Forelimb muscle (tissue), 1 donor: ENCODE measurements around the gene PERM1. TPM values are rescaled to one million over a fixed set of nuclear protein-coding genes. Genes with fewer than 3 reads are reported as not detected.
A peak's percentile ranks its signal among the peaks of the same experiment; 100 is the strongest.
"Not testable (repeated sequence)": the region's sequence is repeated elsewhere in the genome, so short reads cannot be mapped to it uniquely, and the experiment has no call there.

Experiments used
- DNase-seq: peaks from one replicate; pipeline ENCODE4 v3.0.0-alpha.2; 2013; ENCODE audit warnings: low read depth
- polyA plus RNA-seq: library from polyadenylated mRNA; unstranded; fragments of 120-200 nt; gene quantifications from one replicate; pipeline ENCODE4 v1.2.1, GENCODE V29; 2013; ENCODE audit not compliant: insufficient read length

The PERM1 gene
- polyA plus RNA-seq, 1 donor: 3.3 TPM

DNA sequence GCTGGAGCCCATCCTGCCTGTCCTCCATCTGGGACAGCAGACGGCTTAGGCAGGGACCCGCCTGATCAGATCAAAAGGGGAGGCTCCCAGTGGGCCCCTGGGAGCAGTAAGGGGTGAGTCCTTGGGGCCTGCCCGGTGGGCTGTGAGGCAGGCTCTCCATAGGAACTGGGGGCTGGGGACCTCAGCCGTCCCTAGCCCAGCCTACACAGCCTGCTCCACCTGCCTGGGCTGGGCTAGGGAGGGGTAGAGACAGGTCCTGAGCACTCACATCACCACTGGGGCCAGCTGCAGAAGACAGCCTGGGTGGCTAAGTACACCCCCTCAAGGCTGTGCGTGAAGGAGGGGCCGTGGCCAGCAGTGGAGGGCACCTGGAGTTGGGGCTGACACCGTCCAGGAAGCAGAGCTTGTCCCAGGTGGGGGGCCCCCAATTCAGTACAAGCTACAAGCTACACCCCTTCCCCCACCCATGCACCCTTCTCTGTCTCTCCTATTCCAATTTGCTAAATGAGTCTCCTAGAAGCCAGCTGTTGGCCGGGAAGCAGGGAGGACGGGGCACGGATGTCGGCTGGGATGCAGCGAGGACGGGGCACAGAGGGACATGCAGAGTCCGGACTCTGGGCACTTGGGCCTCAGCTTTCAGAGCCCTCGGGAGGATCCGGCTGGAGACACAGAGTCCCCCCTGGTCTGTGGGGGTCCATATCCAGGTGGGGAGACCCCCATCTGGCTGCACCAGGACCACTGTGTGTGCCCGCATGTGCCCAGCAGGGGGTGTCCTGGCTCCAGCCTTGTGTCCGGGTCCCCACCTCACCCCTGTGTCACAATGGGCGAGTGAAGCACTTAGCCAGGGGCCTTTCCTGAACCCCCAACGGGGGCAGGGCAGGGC lies 33.1 kb upstream of the PERM1 start:
- DNase-seq: no peak

DNA sequence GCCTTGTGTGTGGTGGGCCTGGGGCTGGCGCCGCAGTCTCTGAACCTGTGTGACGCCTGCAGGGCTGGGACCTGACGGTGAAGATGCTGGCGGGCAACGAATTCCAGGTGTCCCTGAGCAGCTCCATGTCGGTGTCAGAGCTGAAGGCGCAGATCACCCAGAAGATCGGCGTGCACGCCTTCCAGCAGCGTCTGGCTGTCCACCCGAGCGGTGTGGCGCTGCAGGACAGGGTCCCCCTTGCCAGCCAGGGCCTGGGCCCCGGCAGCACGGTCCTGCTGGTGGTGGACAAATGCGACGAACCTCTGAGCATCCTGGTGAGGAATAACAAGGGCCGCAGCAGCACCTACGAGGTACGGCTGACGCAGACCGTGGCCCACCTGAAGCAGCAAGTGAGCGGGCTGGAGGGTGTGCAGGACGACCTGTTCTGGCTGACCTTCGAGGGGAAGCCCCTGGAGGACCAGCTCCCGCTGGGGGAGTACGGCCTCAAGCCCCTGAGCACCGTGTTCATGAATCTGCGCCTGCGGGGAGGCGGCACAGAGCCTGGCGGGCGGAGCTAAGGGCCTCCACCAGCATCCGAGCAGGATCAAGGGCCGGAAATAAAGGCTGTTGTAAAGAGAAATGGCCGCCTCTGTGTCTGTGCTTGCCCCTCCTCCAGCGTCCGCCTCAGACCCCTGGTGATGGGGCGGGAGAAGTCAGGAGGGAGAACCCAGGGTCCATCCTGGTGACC lies 32.2 kb upstream of the PERM1 start:
- no peak for DNase-seq

DNA sequence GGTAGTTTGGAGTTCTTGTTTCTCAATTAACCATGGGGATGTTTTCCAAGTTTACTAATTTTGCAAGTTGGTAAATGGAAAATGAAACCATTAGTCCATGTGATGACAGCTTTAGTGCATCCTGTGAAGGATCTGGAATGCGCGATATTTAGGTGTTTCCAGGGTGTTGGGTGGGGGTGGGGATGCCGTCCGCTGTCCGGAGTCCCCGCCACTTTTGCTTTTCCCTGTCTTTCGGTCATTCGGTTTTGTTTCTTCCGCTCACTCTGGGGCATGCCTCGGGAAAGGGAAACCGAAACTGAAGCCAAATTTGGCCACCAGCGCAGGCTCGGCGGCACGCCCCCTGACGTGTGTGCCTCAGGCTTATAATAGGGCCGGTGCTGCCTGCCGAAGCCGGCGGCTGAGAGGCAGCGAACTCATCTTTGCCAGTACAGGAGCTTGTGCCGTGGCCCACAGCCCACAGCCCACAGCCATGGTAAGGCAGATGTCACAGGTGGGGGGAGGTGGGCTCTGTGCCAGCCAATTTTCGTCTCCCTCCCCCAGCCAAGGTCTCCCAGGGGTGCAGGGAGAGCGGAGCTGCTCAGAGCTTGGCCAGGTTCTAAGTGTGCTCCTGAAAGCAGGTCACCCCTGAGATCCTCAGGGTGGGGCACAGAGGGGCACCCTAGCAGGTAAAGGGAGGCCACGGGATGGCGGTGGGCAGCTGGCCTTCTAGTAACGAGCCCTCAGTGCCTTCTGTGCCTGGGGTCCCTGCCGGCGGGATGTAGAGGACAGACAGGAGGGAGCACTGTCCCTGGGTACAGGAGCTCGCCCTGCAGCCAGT lies 31.4 kb upstream of the PERM1 start, which contains the start of gene ISG15:
Gene ISG15 (plus strand): TSS at position 393 of the 817 bp plus-strand sequence. CDS start 77 bp downstream, at position 470.
- DNase-seq: peak; percentile 80

DNA sequence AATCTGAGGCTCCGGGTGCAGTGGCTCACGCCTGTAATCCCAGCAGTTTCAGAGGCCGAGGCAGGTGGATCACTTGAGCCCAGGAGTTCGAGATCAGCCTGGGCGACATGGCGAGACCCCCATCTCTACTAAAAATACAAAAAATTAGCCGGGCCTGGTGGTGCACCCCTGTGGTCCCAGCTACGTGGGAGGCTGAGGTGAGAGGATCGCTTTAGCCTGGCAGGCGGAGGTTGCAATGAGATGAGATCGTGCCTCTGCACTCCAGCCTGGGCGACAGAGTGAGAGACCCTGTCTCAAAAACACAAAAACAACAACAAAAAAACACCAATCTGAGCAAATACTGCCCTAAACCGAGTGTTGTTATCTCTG lies 30.8 kb upstream of the PERM1 start:
- DNase-seq: not testable (repeated sequence)

DNA sequence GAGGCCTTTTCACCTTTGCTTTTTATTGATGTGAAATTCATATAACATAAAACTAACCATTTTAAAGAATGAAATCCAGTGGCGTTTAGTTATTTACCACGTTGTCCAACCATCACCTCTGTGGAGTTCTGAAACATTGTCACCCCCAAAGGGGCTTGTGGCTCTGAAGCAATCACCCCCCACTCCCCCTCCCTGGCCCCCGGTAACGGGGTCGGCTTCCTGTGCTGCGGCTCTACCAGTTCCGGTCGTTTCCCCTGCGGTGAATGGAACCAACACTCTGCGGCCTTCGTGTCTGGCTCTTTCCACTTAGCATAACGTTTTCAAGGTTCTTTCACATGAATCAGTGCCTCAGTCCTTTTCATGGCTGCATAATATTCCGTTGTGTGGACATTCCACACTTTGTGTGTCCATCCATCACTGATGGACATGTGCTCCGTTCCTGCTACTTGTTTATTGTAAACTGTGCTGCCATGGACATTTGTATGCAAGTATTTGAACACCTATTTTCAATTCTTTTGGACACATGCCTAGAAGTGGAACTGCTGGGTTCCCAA lies 29.6 kb upstream of the PERM1 start:
- DNase-seq: no peak

DNA sequence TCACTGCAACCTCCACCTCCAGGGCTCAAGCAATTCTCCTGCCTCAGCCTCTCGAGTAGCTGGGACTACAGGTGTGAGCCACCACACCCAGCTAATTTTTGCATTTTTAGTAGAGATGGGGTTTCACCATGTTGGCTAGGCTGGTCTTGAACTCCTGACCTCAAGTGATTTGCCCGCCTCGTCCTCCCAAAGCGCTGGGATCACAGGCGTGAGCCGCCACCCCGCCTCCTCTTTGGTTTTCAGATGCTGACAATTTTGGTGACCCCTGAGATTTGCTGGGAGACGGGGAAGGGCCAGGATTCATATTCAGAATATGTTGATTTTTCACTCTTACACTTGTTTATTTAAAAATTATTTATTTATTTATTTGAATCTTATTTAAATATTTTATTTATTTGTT lies 28.2 kb upstream of the PERM1 start:
- DNase-seq: not testable (repeated sequence)

DNA sequence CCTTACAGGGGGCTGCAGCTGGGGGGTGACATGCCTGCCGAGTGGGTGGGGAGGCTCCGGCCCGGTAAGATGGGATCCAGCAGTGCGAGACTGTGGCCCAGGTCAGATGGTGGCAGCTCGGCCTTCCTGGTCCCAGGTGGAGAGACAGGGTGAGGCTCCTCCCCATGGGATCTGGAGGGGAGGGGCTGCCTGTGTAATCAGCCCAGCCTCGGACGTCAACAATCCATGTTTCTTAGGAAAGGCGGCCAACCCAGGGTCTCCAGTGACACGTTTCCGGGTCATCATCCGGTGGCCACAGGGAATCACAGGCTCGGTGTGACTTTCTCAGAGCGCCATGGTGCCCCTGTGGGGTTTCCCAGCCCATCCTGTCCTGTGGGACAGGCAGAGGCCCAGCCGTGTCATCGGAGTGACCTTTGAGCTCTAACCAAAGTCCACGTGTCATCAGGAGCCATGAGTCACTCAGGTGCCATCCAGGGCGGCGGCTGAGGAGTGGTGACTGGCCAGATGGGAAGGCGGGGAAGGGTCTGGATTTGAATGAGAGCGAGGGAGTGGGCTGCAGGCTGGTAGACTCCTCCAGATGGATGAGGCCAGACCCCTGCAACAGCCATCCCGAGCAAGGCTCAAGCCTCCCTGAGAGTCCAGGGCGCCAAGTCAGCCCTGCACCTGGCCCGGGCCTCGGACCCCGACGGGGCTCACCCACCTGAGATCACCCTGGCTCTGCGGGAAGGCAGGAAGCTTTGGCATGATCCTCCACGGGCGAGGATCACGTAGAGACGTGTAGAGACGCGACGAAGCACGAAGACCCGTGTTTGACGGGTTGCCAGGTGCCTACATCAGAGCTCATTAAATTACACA lies 24.6 kb upstream of the PERM1 start:
- no peak for DNase-seq

DNA sequence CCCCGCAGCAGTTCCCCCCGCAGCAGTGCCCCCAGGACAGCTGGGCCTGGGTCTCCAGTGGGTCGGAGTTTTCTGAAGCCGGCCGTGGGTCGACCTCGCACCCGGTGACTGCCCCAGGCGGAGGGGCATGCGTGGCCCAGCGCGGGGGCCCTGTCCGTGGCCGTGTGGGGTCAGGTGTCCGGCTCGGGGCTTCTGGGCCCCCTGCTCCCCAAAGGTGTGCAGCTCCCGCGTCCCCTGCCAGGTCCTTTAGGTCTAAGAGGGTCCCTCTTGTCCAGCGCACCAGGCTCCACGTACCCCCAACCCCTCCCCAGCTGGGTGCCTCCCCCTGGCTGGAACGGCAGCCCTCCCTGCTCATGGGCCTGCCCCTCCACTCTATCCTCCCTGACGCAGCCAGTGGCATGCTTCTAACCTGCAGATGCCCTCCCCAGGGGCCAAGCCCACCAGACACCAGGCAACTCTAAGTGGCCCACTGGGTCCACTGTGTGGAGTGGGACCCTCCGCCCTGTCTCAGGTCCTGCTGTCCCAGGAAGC lies 23.9 kb upstream of the PERM1 start:
- no peak for DNase-seq

DNA sequence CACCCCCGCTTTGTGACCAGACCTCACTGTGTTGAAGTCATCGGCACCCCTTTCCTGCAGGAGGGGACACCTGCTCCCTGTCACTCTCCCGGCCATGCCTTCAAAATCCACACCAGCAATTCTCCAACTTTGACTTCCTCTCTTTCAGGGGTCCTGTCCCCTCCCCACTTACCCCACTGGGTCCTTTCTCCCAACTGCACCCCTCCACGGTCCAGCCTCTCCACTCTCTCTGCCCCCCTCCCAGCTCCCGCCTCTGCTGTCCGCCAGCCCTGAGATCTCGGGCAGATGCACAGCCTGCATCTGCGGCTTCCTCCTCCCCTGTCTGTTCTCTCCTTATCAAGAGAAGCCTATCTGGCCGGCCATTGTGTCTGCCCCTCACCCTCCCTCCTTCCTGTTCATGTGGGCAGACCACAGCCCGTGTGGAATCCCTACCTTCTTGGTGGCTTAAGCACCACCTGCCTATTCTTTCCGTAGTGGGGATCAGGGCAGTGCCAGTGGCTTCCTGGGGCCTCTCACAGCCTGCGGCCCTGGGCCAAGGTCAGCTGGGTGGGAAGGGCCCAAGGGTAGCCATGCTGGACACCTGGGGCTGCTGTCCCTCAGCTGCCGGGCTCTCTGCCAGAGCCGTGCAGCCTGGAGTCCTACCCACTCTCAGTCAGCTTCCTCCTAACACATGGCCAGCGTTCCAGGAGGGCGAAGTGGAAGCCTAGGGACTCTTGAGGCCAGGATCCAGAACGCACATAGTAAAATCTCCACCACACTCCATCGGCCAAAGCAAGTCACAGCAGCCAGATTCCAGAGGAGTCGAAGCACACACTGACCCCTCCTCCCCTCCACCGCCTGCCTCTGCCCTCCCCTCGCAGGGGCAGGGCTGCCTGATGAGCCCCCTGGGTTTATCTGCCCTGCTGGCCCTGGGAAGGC lies 23.1 kb upstream of the PERM1 start:
- no peak for DNase-seq

DNA sequence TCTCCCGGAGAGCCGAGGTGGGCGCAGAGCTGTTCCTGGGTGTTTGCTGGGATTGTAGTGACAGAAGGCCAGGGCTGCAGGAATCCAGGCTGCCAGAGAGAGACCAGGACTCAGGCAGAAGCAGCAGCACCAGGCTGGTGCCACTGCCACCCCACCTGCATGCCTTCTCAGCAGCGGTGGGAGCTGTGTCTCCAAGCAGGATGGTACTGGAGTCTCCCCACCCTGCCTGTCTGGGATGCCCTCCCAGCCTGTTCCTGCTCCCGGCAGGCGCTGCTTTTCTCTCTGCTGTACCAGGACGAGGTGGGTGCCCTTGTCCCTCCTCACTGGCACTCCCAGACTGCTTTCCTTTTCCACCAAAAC lies 22.5 kb upstream of the PERM1 start:
- no peak for DNase-seq

DNA sequence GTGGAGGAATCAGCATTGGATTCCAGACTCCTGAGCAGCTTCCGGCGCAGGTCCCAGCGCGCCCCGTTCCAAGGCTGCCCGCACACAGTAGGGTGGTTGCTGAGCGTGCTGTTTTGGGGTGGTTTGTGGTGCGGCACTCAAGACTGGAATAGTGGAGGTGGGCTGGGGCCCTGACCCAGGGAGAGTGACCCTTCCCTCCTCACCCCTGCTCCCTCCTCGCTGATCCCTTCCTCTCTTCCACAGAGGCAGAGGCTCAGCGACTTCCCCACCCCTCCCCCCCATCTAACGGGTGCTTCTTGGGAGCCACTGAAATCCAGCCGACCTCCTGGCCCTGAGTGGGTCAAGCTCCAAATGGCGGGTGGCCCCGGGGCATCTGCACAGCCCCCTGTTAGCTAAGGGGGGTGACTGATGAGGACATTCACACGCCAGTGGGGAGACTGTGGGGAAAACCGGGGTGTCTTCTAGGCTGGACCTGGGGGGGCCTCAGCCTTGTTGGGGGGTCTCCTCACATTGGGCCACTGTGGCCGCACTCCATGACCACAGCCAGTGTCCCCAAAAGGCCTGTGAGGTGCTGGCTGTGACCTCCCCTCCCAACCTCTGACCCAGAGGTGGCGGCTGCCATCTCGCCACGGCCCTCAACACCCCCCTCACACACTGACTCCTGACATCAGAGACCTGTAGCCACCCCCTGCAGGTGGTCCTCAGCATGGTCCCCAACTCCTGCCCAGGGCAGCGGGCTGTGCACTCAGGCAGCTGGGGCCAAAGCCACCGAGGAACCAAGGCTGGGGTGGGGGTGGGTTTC lies 21.9 kb upstream of the PERM1 start:
- DNase-seq: no peak

DNA sequence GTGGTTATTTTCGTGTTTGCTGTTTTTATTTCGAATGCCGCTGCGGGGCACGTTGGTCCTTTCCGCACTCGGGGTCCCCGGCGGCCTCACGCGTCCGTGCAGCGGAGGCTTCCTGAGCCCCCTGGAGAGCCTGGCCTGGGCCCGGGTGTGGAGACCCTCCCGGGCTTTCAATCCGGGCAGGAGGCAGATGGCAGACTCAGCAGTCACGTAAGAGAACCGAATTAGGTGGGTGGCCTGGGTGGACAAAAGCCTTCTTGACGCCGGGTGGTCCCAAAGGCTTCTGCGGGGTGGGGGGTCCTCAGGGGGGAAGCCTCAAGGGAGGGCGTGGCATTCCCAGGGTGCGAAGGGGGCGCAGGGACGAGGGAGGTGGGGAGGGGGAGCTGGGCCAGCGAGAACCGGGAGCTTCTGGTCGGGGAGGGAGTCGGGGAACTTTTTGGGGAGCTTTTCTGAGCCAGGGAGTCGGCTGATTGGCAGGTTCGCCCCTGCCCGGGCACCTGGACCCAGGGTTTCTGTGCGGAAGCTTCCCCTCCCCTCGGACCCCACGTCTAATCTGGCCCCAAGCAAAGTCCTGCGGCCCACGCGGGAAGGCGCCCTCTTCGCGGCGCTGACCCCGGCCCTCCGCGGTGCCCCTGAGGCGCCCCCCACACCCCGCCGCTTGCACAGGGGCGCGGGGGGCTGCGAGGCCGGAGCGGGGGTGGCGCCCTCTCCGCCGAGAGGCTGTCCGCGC lies 19.3 kb upstream of the PERM1 start:
- no peak for DNase-seq

DNA sequence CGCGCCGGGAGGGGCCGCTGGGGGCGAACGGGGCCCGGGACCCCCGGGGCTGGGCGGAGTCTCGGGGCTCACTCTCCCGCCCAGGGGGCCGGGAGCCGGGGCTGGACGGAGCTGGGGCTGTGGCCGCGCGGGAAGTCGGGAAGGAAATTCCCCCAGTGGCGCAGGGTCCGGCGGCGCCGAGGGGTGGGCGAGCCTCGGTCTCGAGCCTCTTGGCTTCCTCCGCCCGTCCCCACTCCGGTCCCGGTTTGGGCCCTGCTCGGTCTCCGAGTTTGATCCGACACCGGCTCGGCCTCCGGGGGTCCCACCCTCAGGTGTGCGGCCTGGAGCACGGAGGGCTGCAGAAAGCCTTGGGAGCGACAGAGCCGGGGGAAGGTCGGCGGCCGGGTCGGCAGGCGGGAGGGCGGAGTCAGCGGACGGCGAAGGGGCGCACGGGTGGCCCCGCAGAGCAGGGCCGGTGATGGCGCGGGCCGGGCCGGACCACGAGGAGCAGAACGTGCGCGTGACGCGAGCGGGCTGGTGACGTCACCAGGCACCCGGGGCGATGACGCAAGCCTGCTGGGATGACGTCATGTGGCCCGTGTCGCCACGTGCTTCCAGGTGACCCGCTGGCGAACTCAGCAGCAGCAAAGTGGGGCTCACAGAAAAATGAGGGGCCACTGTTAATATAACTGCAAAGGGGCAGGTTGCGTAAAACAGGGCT lies 18.6 kb upstream of the PERM1 start:
- DNase-seq: no peak

DNA sequence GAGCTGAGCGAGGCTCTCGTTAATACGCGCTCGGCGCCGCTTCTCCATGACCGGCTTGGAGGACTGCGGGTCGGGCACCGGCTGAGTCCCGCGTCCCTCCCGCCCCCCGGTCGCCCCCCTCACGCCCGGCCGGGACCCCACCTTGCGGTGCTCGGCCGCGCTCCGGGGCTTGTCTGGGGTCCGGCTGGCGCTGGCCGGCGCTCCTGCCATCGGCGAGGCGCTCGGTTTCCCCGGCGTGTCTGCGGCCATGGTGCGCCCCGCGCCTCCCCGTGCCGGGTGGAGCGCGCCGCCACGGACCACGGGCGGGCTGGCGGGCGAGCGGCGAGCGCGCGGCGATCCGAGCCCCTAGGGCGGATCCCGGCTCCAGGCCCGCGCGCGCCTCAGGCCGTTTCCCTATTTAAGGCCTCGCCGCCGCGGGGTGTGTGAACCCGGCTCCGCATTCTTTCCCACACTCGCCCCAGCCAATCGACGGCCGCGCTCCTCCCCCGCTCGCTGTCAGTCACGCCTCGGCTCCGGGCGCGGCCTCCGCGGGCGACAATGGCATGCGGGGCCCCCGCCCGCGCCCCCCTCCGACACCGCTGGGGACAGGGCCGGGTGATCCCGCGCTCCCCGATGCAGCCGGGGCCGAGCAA lies 17.9 kb upstream of the PERM1 start, which contains the start of gene HES4:
Gene HES4 (minus strand): TSS at position 373 of the 632 bp plus-strand sequence. CDS start 124 bp downstream, at position 249.
- DNase-seq: no peak

DNA sequence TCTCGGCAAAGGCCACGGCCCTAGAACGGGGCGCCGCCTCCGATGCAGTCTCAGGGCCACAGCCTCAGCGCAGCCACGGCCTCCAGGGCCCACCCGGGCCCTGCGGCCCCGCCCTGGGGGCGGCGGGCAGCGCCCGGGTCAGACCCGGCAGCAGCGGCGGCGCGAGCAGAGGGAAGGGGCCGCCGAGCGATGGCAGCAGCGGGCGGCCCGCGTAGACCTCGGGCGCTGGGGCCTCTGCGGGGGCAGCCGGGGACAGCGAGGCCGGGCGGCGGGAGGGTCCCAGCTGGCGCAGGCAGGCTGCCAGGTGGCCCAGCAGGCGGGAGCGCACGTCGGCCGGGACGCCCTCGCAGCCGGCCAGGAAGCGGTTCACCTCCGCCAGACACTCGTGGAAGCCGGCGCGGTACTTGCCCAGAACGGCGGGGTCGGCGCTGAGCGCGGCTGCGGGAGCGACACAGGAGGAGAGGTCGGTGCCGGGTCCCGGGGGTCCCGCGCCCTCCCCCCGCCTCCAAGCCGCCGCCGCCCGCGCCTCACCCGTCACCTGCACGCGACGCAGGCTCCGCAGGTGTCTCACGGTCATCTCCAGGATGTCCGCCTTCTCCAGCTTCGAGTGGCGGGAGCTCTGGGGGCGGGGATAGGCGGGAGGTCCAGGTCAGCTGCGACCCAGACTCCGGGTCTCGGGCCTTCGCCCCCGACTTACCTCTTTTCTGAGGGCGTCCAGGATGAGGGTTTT lies 17.3 kb upstream of the PERM1 start:
- no peak for DNase-seq

DNA sequence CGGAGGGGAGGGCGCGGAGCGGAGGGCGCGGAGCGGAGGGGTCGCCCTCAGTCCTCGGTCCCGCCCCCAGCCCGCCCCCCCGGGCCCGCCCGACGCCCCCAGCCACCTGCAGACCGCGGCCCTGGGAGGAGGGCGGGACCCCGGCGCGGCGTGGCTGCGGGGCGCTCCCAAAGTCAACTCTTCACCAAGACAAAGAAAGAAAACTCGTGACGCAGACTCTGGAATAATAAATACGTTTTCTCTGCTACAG lies 16.8 kb upstream of the PERM1 start:
- DNase-seq: no peak
